ENCODE data around the gene POLR1A. TPM values are rescaled to one million over a fixed set of nuclear protein-coding genes. Genes with fewer than 3 reads are reported as not detected.

Gene POLR1A
- total RNA-seq, 4 donors from 2014 or later, result 11.9 to 16.9 (median 13.5) TPM

DNA sequence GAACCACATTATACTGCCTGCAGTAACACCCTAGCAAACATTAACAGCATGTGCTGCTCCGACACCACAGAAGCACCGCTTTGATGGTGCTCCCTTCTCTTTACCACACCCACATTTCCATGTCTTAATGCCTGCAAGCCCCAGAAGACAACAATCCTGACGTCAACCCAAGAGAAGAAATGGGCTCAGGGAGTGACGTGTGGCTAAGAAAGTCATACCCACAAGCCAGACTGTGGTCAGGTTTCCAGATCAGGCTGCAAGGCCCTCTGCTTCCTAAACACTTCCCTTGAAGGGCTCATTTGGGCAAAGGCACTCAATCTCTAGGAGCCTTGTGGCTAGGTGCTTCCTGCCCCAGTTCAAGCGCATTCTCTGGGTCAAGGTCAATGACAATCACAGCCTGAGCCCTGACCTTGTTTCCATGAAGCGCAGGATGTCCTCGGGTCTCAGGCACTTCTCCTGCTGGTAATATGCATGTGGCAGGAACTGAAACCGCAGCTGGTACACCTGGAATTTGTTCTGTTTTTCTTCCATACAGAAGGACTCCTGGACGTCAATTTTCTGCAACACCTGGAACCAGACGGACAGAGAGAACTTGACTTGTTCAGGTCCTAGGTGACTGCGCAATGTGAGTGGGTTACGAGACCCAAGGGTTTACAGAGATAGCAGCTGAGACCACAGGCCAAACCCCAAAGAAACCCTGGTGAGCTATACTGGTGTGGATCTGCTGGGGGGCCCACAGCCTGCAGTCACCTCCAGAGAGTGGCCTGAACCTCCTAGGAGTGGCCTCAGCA is 67.2 kb downstream of the POLR1A start:
- intact Hi-C loops (cut with DNase I; ENCODE audit: low total_unique reads), result no loop called here
- 71 to 73% methylated on average over 12 of the region's 12 CpGs for WGBS, 2 donors
- no peak overlapping the region for H3K4me3 ChIP-seq (ENCODE audit: low read depth, poor library complexity, severe bottlenecking)
- DNase-seq (ENCODE audit: low spot score in 2 of 2), result peak; percentile 62 to 86
- no peak for TF ChIP-seq POLR2A (IDR thresholded peaks at IDR 0.05)
- TF ChIP-seq CTCF (IDR thresholded peaks at IDR 0.05), result no peak

GRCh38 chr2:86037795-86038192 is 67.9 kb downstream of the POLR1A start:
- peak in 1 of 2 donors; percentile 82 for DNase-seq (ENCODE audit: low spot score in 2 of 2)
- WGBS, 2 donors, result 55 to 59% methylated on average over 7 of the region's 7 CpGs
- H3K4me3 ChIP-seq (ENCODE audit: low read depth, poor library complexity, severe bottlenecking), result no peak overlapping the region
- intact Hi-C loops (cut with DNase I; ENCODE audit: low total_unique reads), result no loop called here
- TF ChIP-seq CTCF (IDR thresholded peaks at IDR 0.05) (no peak), POLR2A (IDR thresholded peaks at IDR 0.05) (no peak)

- no peak for TF ChIP-seq POLR2A (IDR thresholded peaks at IDR 0.05)
- TF ChIP-seq CTCF (IDR thresholded peaks at IDR 0.05), result no peak
- no peak overlapping the region for H3K4me3 ChIP-seq (ENCODE audit: low read depth, poor library complexity, severe bottlenecking)
- 32 to 54% methylated on average over 8 to 11 of the region's 12 CpGs for WGBS, 2 donors
- intact Hi-C loops (cut with DNase I; ENCODE audit: low total_unique reads), result no loop called here
- peak; percentile 70 to 92 for DNase-seq (ENCODE audit: low spot score in 2 of 2)
These were observed 68.4 kb downstream of the POLR1A start for GRCh38 chr2:86037141-86037794.

GRCh38 chr2:86036669-86037138 is 69.0 kb downstream of the POLR1A start:
- no peak for TF ChIP-seq POLR2A (IDR thresholded peaks at IDR 0.05)
- no peak for TF ChIP-seq CTCF (IDR thresholded peaks at IDR 0.05)
- intact Hi-C loops (cut with DNase I; ENCODE audit: low total_unique reads), result no loop called here
- 45 to 61% methylated on average over 7 of the region's 7 CpGs for WGBS, 2 donors
- no peak for DNase-seq (ENCODE audit: low spot score in 2 of 2)
- no peak overlapping the region for H3K4me3 ChIP-seq (ENCODE audit: low read depth, poor library complexity, severe bottlenecking)

DNA sequence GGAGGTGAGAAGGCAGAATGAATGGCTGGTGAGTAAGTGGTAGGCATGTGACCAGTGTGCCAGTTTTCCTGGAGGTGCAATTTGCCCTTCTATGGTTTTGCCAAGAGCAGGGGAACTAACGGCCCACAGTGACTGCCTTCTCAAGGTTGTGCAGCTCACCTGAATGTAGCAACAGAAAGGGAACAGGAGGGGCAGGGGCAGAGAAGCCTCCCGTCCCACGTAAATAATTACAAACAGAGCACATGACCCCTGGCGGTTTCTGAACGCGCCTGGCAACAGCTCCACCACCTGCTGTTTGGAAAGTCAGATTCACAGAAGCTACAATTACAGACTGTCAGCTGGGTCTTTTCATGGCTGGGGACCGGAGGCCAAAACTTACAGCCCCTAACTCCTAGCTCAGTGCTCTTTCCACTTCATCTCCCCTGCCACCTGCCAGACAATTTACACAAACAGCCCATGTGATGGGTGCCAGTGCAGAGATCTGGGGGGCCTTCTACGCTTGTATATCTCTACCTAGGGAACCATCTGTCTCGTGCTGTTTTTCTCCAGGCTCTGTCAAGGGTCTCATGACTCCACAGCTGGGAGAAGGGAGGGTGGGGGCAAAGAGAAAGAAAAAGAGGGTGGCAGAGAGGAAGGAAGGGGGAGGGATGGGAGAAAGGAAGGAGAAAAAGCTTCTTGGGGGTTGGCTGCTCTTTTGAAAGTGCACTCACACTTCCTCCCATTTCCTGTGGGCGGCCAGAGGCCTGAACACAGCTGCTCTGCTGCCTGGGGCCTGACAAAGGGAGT is 69.6 kb downstream of the POLR1A start:
- intact Hi-C loops (cut with DNase I; ENCODE audit: low total_unique reads), result no loop called here
- peak; percentile 75 to 96 for DNase-seq (ENCODE audit: low spot score in 2 of 2)
- no peak overlapping the region for H3K4me3 ChIP-seq (ENCODE audit: low read depth, poor library complexity, severe bottlenecking)
- 22% methylated on average over 10 of the region's 10 CpGs for WGBS, 2 donors
- TF ChIP-seq CTCF (IDR thresholded peaks at IDR 0.05) (peak in 1 of 3 donors; percentile 24), POLR2A (IDR thresholded peaks at IDR 0.05) (no peak)
